ENCODE data around the gene SPECC1. TPM values are rescaled to one million over a fixed set of nuclear protein-coding genes. Genes with fewer than 3 reads are reported as not detected.
"Not testable (repeated sequence)": the region's sequence is repeated elsewhere in the genome, so short reads cannot be mapped to it uniquely, and the experiment has no call there.

Gene SPECC1
- total RNA-seq, 1 donor from 2014 or later = 7.5 TPM

- no peak for TF ChIP-seq CTCF (IDR thresholded peaks at IDR 0.05)
- H3K9me3 Mint-ChIP-seq = peaks cover 4% of the 10 kb centered on the region
- intact Hi-C loops (cut with micrococcal nuclease) = no loop called here
- no peak overlapping the region for H3K4me3 Mint-ChIP-seq
- ChIA-PET CTCF (no interaction called here), POLR2A (no interaction called here)
- no peak overlapping the region for H3K27ac Mint-ChIP-seq
- peaks cover 5% of the 10 kb centered on the region for H3K4me1 Mint-ChIP-seq
- H3K36me3 Mint-ChIP-seq (ENCODE audit: low read depth) = peaks cover 2% of the 10 kb centered on the region
- no peaks in the 10 kb centered on the region for H3K27me3 Mint-ChIP-seq
- no peak for DNase-seq
- no peak for ATAC-seq (ENCODE audit: low read depth)
These were observed 181.4 kb downstream of the SPECC1 start for GRCh38 chr17:20190605-20191004.

GRCh38 chr17:20191056-20191455, 181.9 kb downstream of the SPECC1 start:
- ChIA-PET CTCF (no interaction called here), POLR2A (interaction anchor here (0.6 kb wide), 1 partner anchor 11 kb away, joined by 4 read pairs; no protein-coding TSS in a partner anchor)
- no peak for TF ChIP-seq CTCF (IDR thresholded peaks at IDR 0.05)
- H3K27me3 Mint-ChIP-seq = no peaks in the 10 kb centered on the region
- ATAC-seq (ENCODE audit: low read depth) = no peak
- peaks cover 5% of the 10 kb centered on the region for H3K4me1 Mint-ChIP-seq
- no peak overlapping the region for H3K27ac Mint-ChIP-seq
- H3K36me3 Mint-ChIP-seq (ENCODE audit: low read depth) = peaks cover 2% of the 10 kb centered on the region
- no peak for DNase-seq
- no peak overlapping the region for H3K4me3 Mint-ChIP-seq
- H3K9me3 Mint-ChIP-seq = peaks cover 6% of the 10 kb centered on the region
- intact Hi-C loops (cut with micrococcal nuclease) = no loop called here

- H3K4me3 Mint-ChIP-seq; H3K4me1 Mint-ChIP-seq; DNase-seq; H3K36me3 Mint-ChIP-seq (ENCODE audit: low read depth); POLR2A ChIA-PET; ATAC-seq (ENCODE audit: low read depth); H3K9me3 Mint-ChIP-seq; intact Hi-C loops (cut with micrococcal nuclease); H3K27ac Mint-ChIP-seq; H3K27me3 Mint-ChIP-seq; CTCF ChIA-PET: not testable (repeated sequence)
These were observed 187.1 kb downstream of the SPECC1 start for GRCh38 chr17:20196286-20196685.

GRCh38 chr17:20197272-20197926, 188.2 kb downstream of the SPECC1 start:
- Mint-ChIP-seq H3K36me3 (ENCODE audit: low read depth) (peaks cover 6% of the 10 kb centered on the region), H3K27ac (no peak overlapping the region), H3K4me3 (no peak overlapping the region), H3K27me3 (no peaks in the 10 kb centered on the region), H3K4me1 (no peaks in the 10 kb centered on the region), H3K9me3 (peaks cover 9% of the 10 kb centered on the region)
- CTCF ChIA-PET = no interaction called here
- ATAC-seq (ENCODE audit: low read depth) = no peak
- POLR2A ChIA-PET = no interaction called here
- intact Hi-C loops (cut with micrococcal nuclease) = no loop called here
- TF ChIP-seq CTCF (IDR thresholded peaks at IDR 0.05) = no peak
- no peak for DNase-seq

- H3K4me3 Mint-ChIP-seq = no peak overlapping the region
- TF ChIP-seq CTCF (IDR thresholded peaks at IDR 0.05) = no peak
- H3K4me1 Mint-ChIP-seq = no peaks in the 10 kb centered on the region
- peaks cover 5% of the 10 kb centered on the region for H3K9me3 Mint-ChIP-seq
- peaks cover 4% of the 10 kb centered on the region for H3K36me3 Mint-ChIP-seq (ENCODE audit: low read depth)
- intact Hi-C loops (cut with micrococcal nuclease) = no loop called here
- DNase-seq = no peak
- no peak for ATAC-seq (ENCODE audit: low read depth)
- no peak overlapping the region for H3K27ac Mint-ChIP-seq
- CTCF ChIA-PET = no interaction called here
- H3K27me3 Mint-ChIP-seq = no peaks in the 10 kb centered on the region
- POLR2A ChIA-PET = no interaction called here
These were observed 191.0 kb downstream of the SPECC1 start for GRCh38 chr17:20200016-20200795.

Data from activated B cell treated with CpG ODN at 0.5 μM for 24 hours (primary cell).